ENCODE data around the gene RNF167. TPM values are rescaled to one million over a fixed set of nuclear protein-coding genes. Genes with fewer than 3 reads are reported as not detected.

Gene RNF167
- total and polyA plus RNA-seq, 8 donors, result 8.8 to 134 (median 52.8) TPM

DNA sequence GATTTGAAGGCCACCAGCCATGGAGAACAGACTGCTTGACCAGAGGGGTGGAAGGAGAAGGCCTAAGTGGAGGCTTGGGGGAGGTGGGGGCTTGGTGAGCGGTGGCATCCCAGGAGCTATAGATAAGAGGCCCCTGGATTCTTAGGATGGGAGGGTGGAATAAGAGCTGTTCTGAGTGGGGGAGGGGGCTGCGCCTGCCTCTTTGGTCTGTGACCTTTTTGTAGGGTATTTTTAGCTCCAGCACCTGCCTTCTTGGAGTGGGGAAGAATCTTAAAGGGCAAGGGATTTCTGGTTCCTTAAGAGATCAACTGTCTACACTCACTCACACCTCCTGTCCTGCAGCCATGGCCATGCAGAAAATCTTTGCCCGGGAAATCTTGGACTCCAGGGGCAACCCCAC is 11.4 kb downstream of the RNF167 start:
- Histone ChIP-seq H3K27ac (peak overlapping the region in 1 of 5 donors; percentile 100), H3K9me3 (no peaks in the 10 kb centered on the region), H3K27me3 (no peaks in the 10 kb centered on the region), H3K4me3 (no peak overlapping the region), H3K4me1 (peaks cover 17 to 35% (median 27%) of the 10 kb centered on the region in 4 donors), H3K36me3 (peaks cover 2 to 7% (median 4%) of the 10 kb centered on the region in 4 donors)
- WGBS, 5 donors, result 70 to 93% (median 86%) methylated on average over 3 of the region's 3 CpGs
- TF ChIP-seq EP300 (IDR thresholded peaks at IDR 0.05) (no peak), POLR2AphosphoS5 (IDR thresholded peaks at IDR 0.05) (no peak), POLR2A (IDR thresholded peaks at IDR 0.05) (no peak)
- TF ChIP-seq, protein P1, sequence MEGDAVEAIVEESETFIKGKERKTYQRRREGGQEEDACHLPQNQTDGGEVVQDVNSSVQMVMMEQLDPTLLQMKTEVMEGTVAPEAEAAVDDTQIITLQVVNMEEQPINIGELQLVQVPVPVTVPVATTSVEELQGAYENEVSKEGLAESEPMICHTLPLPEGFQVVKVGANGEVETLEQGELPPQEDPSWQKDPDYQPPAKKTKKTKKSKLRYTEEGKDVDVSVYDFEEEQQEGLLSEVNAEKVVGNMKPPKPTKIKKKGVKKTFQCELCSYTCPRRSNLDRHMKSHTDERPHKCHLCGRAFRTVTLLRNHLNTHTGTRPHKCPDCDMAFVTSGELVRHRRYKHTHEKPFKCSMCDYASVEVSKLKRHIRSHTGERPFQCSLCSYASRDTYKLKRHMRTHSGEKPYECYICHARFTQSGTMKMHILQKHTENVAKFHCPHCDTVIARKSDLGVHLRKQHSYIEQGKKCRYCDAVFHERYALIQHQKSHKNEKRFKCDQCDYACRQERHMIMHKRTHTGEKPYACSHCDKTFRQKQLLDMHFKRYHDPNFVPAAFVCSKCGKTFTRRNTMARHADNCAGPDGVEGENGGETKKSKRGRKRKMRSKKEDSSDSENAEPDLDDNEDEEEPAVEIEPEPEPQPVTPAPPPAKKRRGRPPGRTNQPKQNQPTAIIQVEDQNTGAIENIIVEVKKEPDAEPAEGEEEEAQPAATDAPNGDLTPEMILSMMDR (IDR thresholded peaks at IDR 0.05), result no peak
- intact Hi-C loops (cut with DNase I; ENCODE audit: low total_unique reads), result no loop called here
- no peak for DNase-seq

DNA sequence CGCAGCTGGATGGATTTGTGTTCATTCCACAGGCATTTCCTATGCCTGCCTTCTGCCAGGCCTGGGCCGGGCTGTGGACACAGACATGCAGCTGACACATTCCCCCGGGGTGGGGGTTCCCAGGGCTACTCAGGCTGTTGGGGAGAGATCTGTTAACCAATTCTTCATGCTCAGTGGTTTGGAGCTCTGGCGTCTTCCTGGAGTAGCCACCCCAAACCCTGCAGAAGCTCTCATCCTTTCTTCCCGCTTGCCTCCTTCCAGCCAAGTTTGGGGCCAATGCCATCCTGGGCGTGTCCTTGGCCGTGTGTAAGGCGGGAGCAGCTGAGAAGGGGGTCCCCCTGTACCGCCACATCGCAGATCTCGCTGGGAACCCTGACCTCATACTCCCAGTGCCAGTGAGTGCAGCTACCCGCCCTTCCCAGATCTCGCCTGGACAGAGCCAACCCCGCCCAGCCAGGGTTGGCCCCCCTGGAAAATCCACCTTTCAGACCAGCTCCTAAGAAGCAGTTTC is 13.4 kb downstream of the RNF167 start:
- TF ChIP-seq POLR2AphosphoS5 (IDR thresholded peaks at IDR 0.05) (no peak), POLR2A (IDR thresholded peaks at IDR 0.05) (no peak), EP300 (IDR thresholded peaks at IDR 0.05) (no peak)
- TF ChIP-seq, protein P1 (IDR thresholded peaks at IDR 0.05), result no peak
- intact Hi-C loops (cut with DNase I; ENCODE audit: low total_unique reads), result no loop called here
- peaks cover 12 to 29% (median 20%) of the 10 kb centered on the region in 4 donors for H3K4me1 ChIP-seq
- H3K36me3 ChIP-seq, result peaks cover 0 to 13% (median 7%) of the 10 kb centered on the region in 4 donors
- H3K4me3 ChIP-seq, result no peak overlapping the region
- H3K27me3 ChIP-seq, result no peaks in the 10 kb centered on the region
- WGBS, 5 donors, result 51 to 59% (median 53%) methylated on average over 13 to 14 of the region's 14 CpGs
- H3K9me3 ChIP-seq, result no peaks in the 10 kb centered on the region
- H3K27ac ChIP-seq, result no peak overlapping the region
- DNase-seq, result peak in 1 of 2 donors; percentile 62

DNA sequence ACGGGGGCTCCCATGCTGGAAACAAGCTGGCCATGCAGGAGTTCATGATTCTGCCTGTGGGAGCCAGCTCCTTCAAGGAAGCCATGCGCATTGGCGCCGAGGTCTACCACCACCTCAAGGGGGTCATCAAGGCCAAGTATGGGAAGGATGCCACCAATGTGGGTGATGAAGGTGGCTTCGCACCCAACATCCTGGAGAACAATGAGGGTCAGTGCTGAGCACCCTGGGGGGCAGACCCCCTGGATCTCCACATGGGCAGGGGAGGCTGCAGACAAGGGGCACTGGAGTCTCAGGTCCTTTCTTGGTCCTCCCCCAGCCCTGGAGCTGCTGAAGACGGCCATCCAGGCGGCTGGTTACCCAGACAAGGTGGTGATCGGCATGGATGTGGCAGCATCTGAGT is 15.0 kb downstream of the RNF167 start:
- Histone ChIP-seq H3K27me3 (no peaks in the 10 kb centered on the region), H3K4me3 (no peak overlapping the region), H3K9me3 (no peaks in the 10 kb centered on the region), H3K27ac (no peak overlapping the region), H3K4me1 (peaks cover 8 to 18% (median 14%) of the 10 kb centered on the region in 4 donors), H3K36me3 (peaks cover 10 to 29% (median 22%) of the 10 kb centered on the region in 4 donors)
- intact Hi-C loops (cut with DNase I; ENCODE audit: low total_unique reads), result no loop called here
- no peak for DNase-seq
- WGBS, 5 donors, result 95 to 100% (median 97%) methylated on average over 6 to 8 of the region's 8 CpGs
- no peak for TF ChIP-seq POLR2A (IDR thresholded peaks at IDR 0.05)
- TF ChIP-seq, protein P1 (IDR thresholded peaks at IDR 0.05), result no peak
- TF ChIP-seq POLR2AphosphoS5 (IDR thresholded peaks at IDR 0.05), result no peak
- no peak for TF ChIP-seq EP300 (IDR thresholded peaks at IDR 0.05)

DNA sequence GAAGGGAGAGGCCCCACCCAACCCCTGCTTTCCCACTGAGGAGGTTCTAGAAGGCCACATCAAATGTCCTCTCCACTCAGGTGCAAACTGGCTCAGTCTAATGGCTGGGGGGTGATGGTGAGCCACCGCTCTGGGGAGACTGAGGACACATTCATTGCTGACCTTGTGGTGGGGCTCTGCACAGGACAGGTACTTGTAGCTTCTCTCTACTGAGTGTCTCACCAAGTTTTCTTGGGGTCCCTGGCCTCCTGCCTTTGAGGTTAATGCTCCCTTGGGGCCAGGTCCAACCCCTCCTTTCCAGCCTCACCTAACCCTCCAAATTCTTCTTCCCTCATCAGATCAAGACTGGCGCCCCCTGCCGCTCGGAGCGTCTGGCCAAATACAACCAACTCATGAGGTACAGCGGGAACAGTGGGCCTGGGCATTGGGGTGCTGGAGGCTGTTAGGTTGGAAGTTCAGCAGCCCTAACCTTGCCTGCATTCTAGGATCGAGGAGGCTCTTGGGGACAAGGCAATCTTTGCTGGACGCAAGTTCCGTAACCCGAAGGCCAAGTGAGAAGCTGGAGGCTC is 16.5 kb downstream of the RNF167 start:
- no peak overlapping the region for H3K4me3 ChIP-seq
- no peak for TF ChIP-seq POLR2A (IDR thresholded peaks at IDR 0.05)
- TF ChIP-seq, protein P1 (IDR thresholded peaks at IDR 0.05), result peak in 1 of 7 experiments; percentile 15
- no peak for TF ChIP-seq EP300 (IDR thresholded peaks at IDR 0.05)
- no peak for TF ChIP-seq POLR2AphosphoS5 (IDR thresholded peaks at IDR 0.05)
- intact Hi-C loops (cut with DNase I; ENCODE audit: low total_unique reads), result no loop called here
- H3K27ac ChIP-seq, result no peak overlapping the region
- 77 to 85% (median 82%) methylated on average over 10 of the region's 10 CpGs for WGBS, 5 donors
- peak in 1 of 2 donors; percentile 46 for DNase-seq
- no peaks in the 10 kb centered on the region for H3K27me3 ChIP-seq
- H3K36me3 ChIP-seq, result peaks cover 13 to 44% (median 36%) of the 10 kb centered on the region in 4 donors
- H3K4me1 ChIP-seq, result peaks cover 0 to 4% (median 1%) of the 10 kb centered on the region in 4 donors
- no peaks in the 10 kb centered on the region for H3K9me3 ChIP-seq
